Fibroblast of peridontal ligament (primary cell): ENCODE measurements around the gene LMOD1.
"Not testable (repeated sequence)": the region's sequence is repeated elsewhere in the genome, so short reads cannot be mapped to it uniquely, and the experiment has no call there.

ENCODE experiments used
- DNase-seq: peaks from one replicate; pipeline ENCODE4 v3.0.0-alpha.2; 2010; ENCODE audit errors: extremely low read depth

Gene LMOD1

GRCh38 chr1:201914456-201915235, 31.7 kb downstream of the LMOD1 start:
- DNase-seq: no peak

GRCh38 chr1:201912832-201913231, 33.5 kb downstream of the LMOD1 start:
- DNase-seq: peak; percentile 47

DNA sequence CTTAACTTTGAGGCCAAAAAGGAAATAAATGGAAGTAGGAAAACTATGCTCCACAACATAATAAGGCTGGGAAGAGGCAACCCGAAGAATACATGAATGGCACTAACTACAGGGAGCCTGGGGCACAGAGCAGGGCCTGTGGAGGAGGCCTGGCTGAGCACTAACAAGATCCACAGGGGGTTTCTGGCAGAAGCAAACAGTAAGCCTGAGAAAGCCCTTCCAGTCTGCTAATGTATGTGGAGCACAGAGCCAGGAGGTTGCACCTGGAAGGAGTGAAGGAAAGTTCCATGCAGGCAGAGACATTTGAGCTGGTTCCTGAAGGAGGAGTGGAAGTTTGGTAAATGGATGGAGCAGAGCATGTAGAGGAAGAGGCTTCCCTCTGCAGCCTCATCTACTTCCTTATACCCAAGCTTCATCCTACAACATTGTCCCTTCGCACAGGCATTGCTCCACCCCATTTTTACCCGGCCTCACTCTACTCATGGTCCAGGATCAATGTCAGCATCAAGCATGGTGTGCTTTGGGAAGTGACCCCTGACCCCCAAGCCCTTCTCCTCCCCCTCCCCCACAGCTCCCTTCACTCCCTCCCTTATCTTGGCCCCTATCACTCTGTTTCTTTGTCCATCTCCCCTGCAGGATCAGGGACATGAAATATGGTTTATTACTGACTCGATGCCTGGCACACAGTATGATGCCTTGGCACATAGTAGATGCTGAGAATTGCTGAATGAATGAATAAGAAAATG, 34.3 kb downstream of the LMOD1 start:
- no peak for DNase-seq

GRCh38 chr1:201907621-201908020, 38.7 kb downstream of the LMOD1 start:
- no peak for DNase-seq

DNA sequence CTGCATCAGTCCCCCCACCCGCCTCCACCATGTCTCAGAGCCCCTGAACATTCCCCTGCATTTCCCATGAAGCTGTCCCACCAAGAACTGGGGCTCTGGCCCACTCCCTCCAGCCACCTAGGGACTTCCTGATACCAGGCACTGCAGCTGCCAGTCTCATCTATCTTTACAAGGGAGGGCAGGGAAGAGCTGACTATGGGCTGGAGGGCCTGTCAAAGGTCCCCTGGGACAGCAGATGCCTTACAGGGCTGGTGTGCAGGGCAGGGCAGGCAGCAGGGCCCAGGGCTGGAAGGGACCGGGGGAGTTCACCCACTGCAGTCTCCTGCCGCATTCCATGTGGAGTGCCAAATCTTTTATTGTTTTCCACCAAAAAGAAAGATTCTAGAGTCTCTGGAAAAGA, 40.0 kb downstream of the LMOD1 start:
- no peak for DNase-seq

DNA sequence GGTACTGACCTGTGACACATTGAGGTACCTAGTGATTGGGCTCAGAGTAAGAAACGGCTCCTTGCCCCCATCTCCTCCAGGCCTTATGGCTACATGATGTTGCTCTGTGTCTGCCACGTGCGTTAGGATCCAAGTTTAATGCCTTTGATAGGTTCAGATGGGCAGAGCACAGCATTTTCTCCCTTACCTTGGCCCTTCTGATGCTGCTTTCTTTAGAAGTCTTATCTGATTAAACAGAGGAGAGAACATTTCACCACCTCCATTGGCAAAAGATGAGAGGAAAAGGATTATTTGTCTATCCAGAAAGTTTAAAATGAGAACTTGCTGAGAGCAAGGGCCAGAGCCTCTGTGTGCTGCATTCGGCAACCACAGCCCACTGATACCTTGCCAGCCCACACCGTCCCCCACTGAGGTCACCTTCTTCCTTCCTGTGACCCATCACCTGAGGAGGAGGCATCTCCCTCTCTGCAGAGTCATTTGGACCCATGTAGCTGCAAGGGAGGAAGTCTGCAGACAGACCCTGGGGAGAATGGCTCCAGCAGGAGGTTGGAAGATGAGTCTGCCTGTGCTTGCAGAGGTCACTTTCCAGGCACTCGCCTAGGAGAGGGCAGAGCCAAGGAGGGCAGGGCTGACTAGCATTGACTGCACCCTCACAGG, 41.0 kb downstream of the LMOD1 start:
- DNase-seq: no peak

DNA sequence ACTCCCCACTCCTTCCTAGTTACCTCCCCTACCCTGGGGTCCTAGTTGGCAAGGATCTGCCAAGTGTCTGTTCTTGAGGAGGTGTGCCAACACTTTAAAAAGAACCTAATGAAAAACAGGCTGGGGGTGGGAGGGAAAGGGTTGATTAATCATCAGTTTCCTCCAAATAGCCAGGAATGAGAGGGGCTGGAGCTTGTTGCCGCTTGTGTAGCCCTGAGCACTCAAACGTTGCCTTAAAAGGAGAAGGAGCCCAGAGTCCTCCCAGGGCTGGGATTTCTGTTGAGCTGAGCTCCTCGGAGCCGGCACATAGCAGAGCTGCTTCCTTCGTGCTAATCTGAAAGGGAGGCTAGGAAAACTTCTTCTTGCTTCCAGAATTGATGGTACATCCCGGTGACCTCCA, 41.8 kb downstream of the LMOD1 start:
- peak; percentile 97 for DNase-seq

DNA sequence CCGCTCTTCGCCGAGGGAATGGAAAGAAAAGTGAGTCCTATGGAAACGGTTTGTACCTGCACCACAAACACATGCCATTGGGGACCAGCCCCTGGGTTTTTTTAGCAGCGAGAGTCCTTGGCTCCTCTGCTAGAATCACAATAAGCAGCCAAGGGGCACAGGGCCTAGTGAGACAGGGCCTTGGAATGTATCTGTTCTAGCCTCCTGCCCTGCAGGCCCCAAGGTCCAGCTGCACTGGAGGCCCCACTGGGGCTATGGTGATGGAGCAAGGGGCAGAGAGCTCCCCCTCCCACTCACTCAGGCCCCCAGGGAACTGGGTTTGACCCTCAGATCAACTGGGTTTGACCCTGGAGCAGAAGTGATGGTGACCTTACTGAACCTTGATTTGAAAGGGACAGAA, 43.2 kb downstream of the LMOD1 start:
- peak; percentile 78 for DNase-seq

DNA sequence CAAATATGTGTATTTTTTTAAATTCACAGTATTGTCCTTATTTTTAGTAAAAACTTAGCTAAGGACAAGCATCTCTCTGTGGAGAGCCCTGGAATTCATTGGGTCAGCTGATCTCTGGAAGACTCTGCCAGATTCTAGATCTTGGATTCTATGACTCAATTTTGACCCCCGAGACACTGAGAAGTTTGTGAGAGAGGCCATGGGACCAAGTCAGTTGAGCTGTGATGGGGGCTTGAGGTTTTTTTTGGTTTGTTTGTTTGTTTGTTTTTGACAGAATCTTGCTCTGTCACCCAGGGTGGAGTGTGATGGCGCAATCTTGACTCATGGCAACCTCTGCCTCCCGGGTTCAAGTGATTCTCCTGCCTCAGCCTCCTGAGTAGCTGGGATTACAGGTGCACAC, 44.1 kb downstream of the LMOD1 start:
- peak; percentile 76 for DNase-seq

- DNase-seq: not testable (repeated sequence)
Observed at GRCh38 chr1:201901036-201901435, 45.3 kb downstream of the LMOD1 start.

GRCh38 chr1:201900476-201900875, 45.9 kb downstream of the LMOD1 start:
- peak; percentile 65 for DNase-seq

GRCh38 chr1:201899683-201900429, 46.5 kb downstream of the LMOD1 start:
- DNase-seq: no peak

DNA sequence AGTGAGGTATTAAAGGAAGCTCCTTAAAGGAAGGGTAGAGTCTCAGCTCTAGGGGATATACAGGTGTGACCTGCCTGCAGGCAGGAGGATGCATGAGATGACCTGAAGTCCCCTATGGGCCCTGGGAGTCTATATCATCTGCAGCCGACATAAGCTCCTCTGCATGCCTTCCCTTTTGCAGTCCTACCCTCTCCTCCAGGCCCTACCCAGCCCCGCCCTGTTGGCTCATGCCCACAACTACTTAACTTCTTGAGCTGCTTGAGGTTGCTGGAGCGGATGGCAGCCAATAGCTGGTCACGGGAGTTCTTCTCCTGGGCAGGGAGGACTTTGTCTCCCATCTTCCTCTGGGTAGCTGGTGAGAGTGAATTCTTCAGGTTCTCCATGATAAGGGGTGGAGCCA, 47.4 kb downstream of the LMOD1 start:
- DNase-seq: no peak

DNA sequence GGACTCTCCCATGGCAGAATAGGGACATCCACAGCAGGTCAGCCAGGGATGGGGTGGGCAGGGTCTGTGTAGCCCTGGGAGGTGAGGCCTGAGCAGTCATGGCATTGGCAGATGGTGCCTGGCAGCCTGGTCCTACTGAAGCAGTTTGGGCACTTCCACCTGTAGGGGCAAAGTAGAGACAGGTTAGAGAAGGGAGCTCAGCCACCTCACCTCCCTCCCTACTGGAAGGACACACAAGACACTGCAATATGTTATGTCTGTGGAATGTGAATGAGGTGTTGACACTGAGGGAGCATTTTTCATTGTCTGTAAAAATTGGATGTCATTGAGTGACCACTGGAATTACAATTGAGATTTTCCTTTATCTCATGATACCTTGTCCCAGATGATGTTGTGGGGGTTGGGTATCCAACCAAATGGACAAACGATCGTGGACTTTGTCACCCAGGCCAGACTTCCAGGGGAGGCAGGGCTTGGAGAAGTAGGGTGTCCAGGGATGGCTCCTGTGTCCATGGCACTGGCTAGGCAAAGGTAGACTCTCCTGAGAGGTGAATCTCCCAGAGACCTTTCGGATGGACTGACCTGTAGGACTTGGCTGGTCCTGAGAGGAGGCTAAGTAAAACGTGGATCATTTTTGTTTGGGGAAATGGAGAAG, 48.0 kb downstream of the LMOD1 start:
- no peak for DNase-seq

GRCh38 chr1:201896951-201897391, 49.4 kb downstream of the LMOD1 start:
- peak; percentile 65 for DNase-seq

GRCh38 chr1:201895913-201896807, 50.2 kb downstream of the LMOD1 start:
- DNase-seq: peak; percentile 92

- no peak for DNase-seq
Observed at GRCh38 chr1:201895120-201895665, 51.2 kb downstream of the LMOD1 start.

DNA sequence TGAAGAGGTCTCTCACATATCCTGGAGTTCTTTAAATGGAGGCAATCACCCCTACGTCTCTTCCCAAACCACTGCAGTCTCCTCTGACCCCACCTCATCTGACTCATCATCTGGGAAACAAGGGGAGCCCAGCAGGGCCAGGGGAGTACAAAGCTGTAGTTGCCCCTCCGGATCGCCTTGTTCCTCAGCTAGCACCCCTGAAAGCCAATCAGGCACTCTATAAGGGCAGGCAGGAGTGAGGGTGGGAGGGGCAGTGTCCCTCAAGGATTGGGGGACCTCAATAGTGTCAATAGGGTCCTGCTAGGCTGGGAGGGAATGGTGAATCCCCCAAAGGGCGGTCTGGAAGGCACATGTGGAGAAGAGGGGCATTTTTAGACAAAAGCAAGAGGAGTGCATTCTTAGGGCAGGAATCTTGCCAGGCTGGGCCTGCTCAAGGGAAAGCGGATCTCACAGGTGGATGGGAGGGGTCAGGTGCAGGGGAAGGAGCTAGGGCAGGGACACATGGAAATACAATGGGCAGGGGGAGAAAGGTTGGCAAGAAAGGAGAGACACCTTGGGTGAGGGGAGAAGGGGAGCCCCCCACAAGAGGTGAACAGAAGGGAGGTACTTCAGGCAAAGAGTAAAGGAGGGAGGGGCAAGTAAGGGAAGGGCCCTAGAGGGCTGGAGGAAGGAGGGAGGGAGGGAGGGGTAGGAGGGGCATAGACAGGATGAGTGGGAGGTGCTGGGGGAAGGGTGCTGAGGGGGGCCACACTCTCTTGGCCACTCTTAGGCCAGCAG, 51.8 kb downstream of the LMOD1 start:
- DNase-seq: no peak

DNA sequence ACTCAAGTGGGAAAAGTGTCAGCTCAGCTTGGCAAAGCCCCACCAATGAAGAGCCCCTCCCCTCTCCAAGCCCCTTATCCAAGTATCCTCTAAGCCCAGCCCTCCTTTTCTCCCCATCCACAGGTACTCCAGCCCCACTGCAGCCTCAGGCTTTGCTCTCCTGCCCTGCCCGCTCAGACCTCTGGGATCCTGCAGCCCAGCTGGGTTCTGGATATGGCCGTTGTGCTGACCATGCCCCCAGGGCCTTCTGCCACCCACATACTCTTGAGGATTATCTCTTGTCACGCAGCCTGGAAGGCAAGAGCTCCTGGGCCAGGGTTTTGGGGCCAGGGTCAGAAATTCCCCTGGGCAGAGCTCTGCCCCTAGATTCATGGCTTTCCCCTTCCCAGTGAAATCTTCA, 52.9 kb downstream of the LMOD1 start:
- DNase-seq: no peak
